K562 (cell line): ENCODE results near the gene TECPR1. TPM values are rescaled to one million over a fixed set of nuclear protein-coding genes. Genes with fewer than 3 reads are reported as not detected.

Experiments
- E2F1 ChIP-seq: sonication (generic); formaldehyde crosslinking; IDR thresholded peaks from 2 replicates; pipeline ENCODE4 v1.8.1; 2023; ENCODE audit warnings: mild to moderate bottlenecking, missing genetic modification reagents, moderate library complexity
- FOXK1 ChIP-seq: sonication (generic); formaldehyde crosslinking; IDR thresholded peaks from 2 replicates; pipeline ENCODE4 v1.8.0; 2022; ENCODE audit warnings: missing genetic modification reagents, mild to moderate bottlenecking, borderline replicate concordance
- GATA2 ChIP-seq: sonication (generic); formaldehyde crosslinking; IDR thresholded peaks from 2 replicates; pipeline ENCODE4 v1.4.0; 2020; ENCODE audit warnings: mild to moderate bottlenecking, missing genetic modification reagents
- HNRNPK ChIP-seq: fragments of 200-400 bp; formaldehyde crosslinking; IDR thresholded peaks from one replicate; pipeline ENCODE4 v1.6.1; 2018; ENCODE audit warnings: mild to moderate bottlenecking, low read depth, low read length; ENCODE audit not compliant: poor library complexity, severe bottlenecking
- KDM5B ChIP-seq: fragments of 200-600 bp; sonication (generic); IDR thresholded peaks from 2 replicates; pipeline ENCODE4 v1.6.1; 2012; ENCODE audit warnings: low read depth, mild to moderate bottlenecking, moderate library complexity, low read length, control low read depth, inconsistent platforms; ENCODE audit not compliant: insufficient replicate concordance
- MCM2 ChIP-seq: fragments of 450-650 bp; IDR thresholded peaks from 2 replicates; pipeline ENCODE4 v1.6.1; 2017; ENCODE audit warnings: low read depth, mild to moderate bottlenecking
- MGA ChIP-seq: fragments of 450-650 bp; IDR thresholded peaks from 2 replicates; pipeline ENCODE4 v1.6.1; 2016; ENCODE audit warnings: mild to moderate bottlenecking, moderate library complexity
- NR2C2 ChIP-seq, 2 experiments: fragments of 200-800 bp in 1 of 2; sonication (Bioruptor generic) in 1 of 2; sonication (generic) in 1 of 2; formaldehyde crosslinking in 1 of 2; IDR thresholded peaks; 2 replicates each; pipeline versions ENCODE4 v1.6.1 to v1.8.0; 2016 to 2022; ENCODE audit warnings: mild to moderate bottlenecking in 1 of 2, missing compliant biosample characterization in 1 of 2, missing genetic modification characterization in 1 of 2, missing genetic modification reagents in 1 of 2
- RBM17 ChIP-seq: fragments of 200-400 bp; formaldehyde crosslinking; IDR thresholded peaks from 2 replicates; pipeline ENCODE4 v1.6.1; 2017; ENCODE audit warnings: low read depth, mild to moderate bottlenecking, low read length, borderline replicate concordance
- STAT5B ChIP-seq: fragments of 250-450 bp; sonication (Bioruptor Pico); IDR thresholded peaks from 2 replicates; pipeline ENCODE4 v1.8.0; 2021; ENCODE audit warnings: mild to moderate bottlenecking, inconsistent platforms
- ZFX ChIP-seq: sonication (generic); formaldehyde crosslinking; IDR thresholded peaks from 2 replicates; pipeline ENCODE4 v1.8.0; 2022; ENCODE audit warnings: mild to moderate bottlenecking, missing genetic modification reagents, moderate library complexity
- ZNF197 ChIP-seq: fragments of 200-800 bp; sonication (Bioruptor generic); IDR thresholded peaks from 2 replicates; pipeline ENCODE4 v1.6.1; 2016; ENCODE audit warnings: low read depth, missing genetic modification characterization, missing compliant biosample characterization
- ZNF274 ChIP-seq: IDR thresholded peaks from 2 replicates; pipeline ENCODE4 v1.6.1; 2011; ENCODE audit warnings: low read depth, mild to moderate bottlenecking, low read length, moderate library complexity, borderline replicate concordance
- ZNF311 ChIP-seq: fragments of 250-450 bp; sonication (Bioruptor Pico); IDR thresholded peaks from 2 replicates; pipeline ENCODE4 v1.4.0; 2020; ENCODE audit warnings: mild to moderate bottlenecking, moderate library complexity
- polyA plus RNA-seq, 8 experiments: library from polyadenylated mRNA; depleted of rRNA in 4 of 8; stranded (reverse) in 5 of 8; unstranded in 3 of 8; fragments of >200 nt; fragmentation: Nextera tagmentation in 2 of 8; fragmentation: Illumina TruSeq in 1 of 8; extraction: Ambion mirVana in 2 of 8; extraction: Trizol in 1 of 8; gene quantifications; 2 replicates each; pipeline versions ENCODE4 v1.2.1 to v1.2.3, GENCODE V29; 2011 to 2014; ENCODE audit warnings: inconsistent platforms in 1 of 8, missing spikeins in 1 of 8
- total RNA-seq, 7 experiments: library from RNA; depleted of rRNA in 6 of 7; stranded (reverse); fragments of >200 nt in 6 of 7; fragmentation: Illumina TruSeq in 2 of 7; extraction: Trizol in 2 of 7; gene quantifications; 2 replicates each; pipeline versions ENCODE4 v1.2.1 to v1.2.3, GENCODE V29; 2011 to 2021; ENCODE audit warnings: low replicate concordance in 1 of 7

Gene TECPR1
- total and polyA plus RNA-seq, 9 of the 15 experiments (the other 6 are each of a cell fraction or from before 2014, with no cell fraction given) = 0.17 to 15.0 (median 2.2) TPM

DNA sequence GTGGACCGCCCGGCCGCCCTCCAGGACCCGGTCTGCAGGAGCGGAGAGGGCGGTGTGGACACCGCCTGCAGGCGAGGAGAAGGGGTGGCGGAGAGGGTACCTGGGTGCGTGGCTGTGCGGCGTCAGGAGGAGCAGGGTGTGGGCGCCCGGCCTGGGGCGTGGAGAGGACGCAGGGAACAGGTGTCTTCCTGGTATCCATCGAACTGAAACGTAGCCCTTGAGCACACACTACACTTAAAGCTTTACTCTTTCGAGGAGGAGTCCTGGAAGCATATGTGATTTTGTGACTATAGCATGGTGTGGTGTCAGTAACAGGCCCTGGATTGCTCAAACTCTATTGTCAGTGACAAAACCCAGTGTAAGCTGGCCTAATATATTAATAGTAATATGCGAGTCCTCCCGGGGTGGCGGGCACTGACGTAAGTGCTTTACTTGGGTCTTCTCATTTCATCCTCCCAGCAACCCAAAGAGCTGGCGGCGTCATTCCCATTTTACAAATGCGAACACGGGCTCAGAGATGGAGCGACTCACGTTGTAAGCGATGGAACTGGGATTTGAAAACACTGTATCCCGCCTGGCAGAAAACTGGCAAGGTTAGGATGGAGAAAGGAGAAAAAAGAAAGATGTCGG lies 508 bp upstream of the TECPR1 start (continued):
- TF ChIP-seq MGA (peak; percentile 58; the same call in 1 of the 2 replicates), RBM17 (no peak), ZNF274 (no peak), HNRNPK (no peak), ZNF311 (CRISPR knock-in tag) (no peak), NR2C2 (CRISPR knock-in tag; IDR thresholded peaks at IDR 0.05) (no peak), NR2C2 (tag; IDR thresholded peaks at IDR 0.05) (peak; percentile 91), E2F1 (no peak), MCM2 (no peak), ZFX (CRISPR knock-in tag) (peak; percentile 55), STAT5B (CRISPR knock-in tag) (no peak), ZNF197 (CRISPR knock-in tag) (no peak), FOXK1 (CRISPR knock-in tag) (no peak), GATA2 (no peak), KDM5B (peak; percentile 47)
